GM23338 (cell line): ENCODE measurements around the gene HIF3A. TPM values are rescaled to one million over a fixed set of nuclear protein-coding genes. Genes with fewer than 3 reads are reported as not detected.
A peak's percentile ranks its signal among the peaks of the same experiment; 100 is the strongest.

ENCODE experiments used
- ATAC-seq: fragments of 200-7000 bp; cut with Tn5 transposase; 3 replicates; pipeline ENCODE4 v1.9.1; 2020
- DNase-seq: peaks from one replicate; pipeline ENCODE4 v3.0.0-alpha.2; 2015; ENCODE audit warnings: low spot score
- H2AFZ ChIP-seq: fragments of 200-600 bp; sonication (generic); 2 replicates; pipeline ENCODE4 v1.8.0; 2016; ENCODE audit warnings: antibody characterized with exemption, mild to moderate bottlenecking, moderate library complexity
- H3F3A ChIP-seq: fragments of 200-600 bp; sonication (generic); replicated peaks from 2 replicates; pipeline ENCODE4 v1.8.0; 2017; ENCODE audit warnings: antibody characterized with exemption, mixed run types, low read depth
- H3K27ac ChIP-seq: fragments of 200-600 bp; sonication (generic); 2 replicates; pipeline ENCODE4 v1.6.1; 2016; ENCODE audit warnings: low read depth
- H3K27me3 ChIP-seq: fragments of 200-600 bp; sonication (generic); 2 replicates; pipeline ENCODE4 v1.8.0; 2016; ENCODE audit warnings: mild to moderate bottlenecking, mixed run types, moderate library complexity; ENCODE audit not compliant: insufficient read depth
- H3K36me3 ChIP-seq: fragments of 200-600 bp; sonication (generic); 2 replicates; pipeline ENCODE4 v1.8.0; 2016; ENCODE audit warnings: mild to moderate bottlenecking; ENCODE audit not compliant: insufficient read depth
- H3K4me1 ChIP-seq: fragments of 200-600 bp; sonication (generic); 2 replicates; pipeline ENCODE4 v1.8.0; 2016; ENCODE audit warnings: mild to moderate bottlenecking, moderate library complexity; ENCODE audit not compliant: insufficient read depth
- H3K4me2 ChIP-seq: fragments of 200-600 bp; sonication (generic); 2 replicates; pipeline ENCODE4 v1.7.1; 2017; ENCODE audit warnings: mixed run types
- H3K4me3 ChIP-seq: fragments of 200-600 bp; sonication (generic); 2 replicates; pipeline ENCODE4 v1.6.1; 2016; ENCODE audit warnings: mixed run types
- H3K79me2 ChIP-seq: fragments of 200-600 bp; sonication (generic); replicated peaks from 2 replicates; pipeline ENCODE4 v1.8.0; 2017; ENCODE audit warnings: mild to moderate bottlenecking; ENCODE audit not compliant: insufficient read depth
- H3K9me2 ChIP-seq: fragments of 200-600 bp; sonication (generic); 2 replicates; pipeline ENCODE4 v1.8.0; 2017; ENCODE audit not compliant: insufficient read depth
- H4K20me1 ChIP-seq: fragments of 200-600 bp; sonication (generic); replicated peaks from 2 replicates; pipeline ENCODE4 v1.8.0; 2017; ENCODE audit warnings: mild to moderate bottlenecking; ENCODE audit not compliant: insufficient read depth
- H3K27ac Mint-ChIP-seq: 2 replicates; pipeline ENCODE4 v1.8.0; 2020; ENCODE audit warnings: inconsistent platforms, mild to moderate bottlenecking, moderate library complexity, mixed read lengths
- H3K27me3 Mint-ChIP-seq: 3 replicates; pipeline ENCODE4 v1.8.0; 2022; ENCODE audit warnings: low read depth, mild to moderate bottlenecking, moderate library complexity, mixed read lengths, inconsistent platforms; ENCODE audit not compliant: insufficient read depth, poor library complexity
- H3K36me3 Mint-ChIP-seq: 3 replicates; pipeline ENCODE4 v1.8.0; 2021; ENCODE audit warnings: low read depth, mild to moderate bottlenecking, inconsistent platforms, moderate library complexity, mixed read lengths
- H3K4me1 Mint-ChIP-seq: 3 replicates; pipeline ENCODE4 v1.8.0; 2020; ENCODE audit warnings: mild to moderate bottlenecking, inconsistent platforms, mixed read lengths
- H3K4me3 Mint-ChIP-seq: 3 replicates; pipeline ENCODE4 v1.8.0; 2021; ENCODE audit warnings: moderate library complexity, mild to moderate bottlenecking, inconsistent platforms, mixed read lengths
- H3K9me3 Mint-ChIP-seq: 3 replicates; pipeline ENCODE4 v1.8.0; 2020; ENCODE audit warnings: moderate library complexity, mild to moderate bottlenecking, inconsistent platforms, mixed read lengths
- ETS1 ChIP-seq: IDR thresholded peaks from 2 replicates; pipeline ENCODE4 v1.6.1; 2016; ENCODE audit warnings: antibody characterized with exemption
- EZH2 ChIP-seq: fragments of 200-600 bp; sonication (generic); IDR thresholded peaks from one replicate; pipeline ENCODE4 v1.8.0; 2017; ENCODE audit warnings: antibody characterized with exemption, mild to moderate bottlenecking, low read depth; ENCODE audit not compliant: unreplicated experiment
- REST ChIP-seq: IDR thresholded peaks from one replicate; pipeline ENCODE4 v1.6.1; 2018; ENCODE audit warnings: antibody characterized with exemption; ENCODE audit not compliant: unreplicated experiment
- polyA plus RNA-seq: library from polyadenylated mRNA; unstranded; fragments of >200 nt; fragmentation: Nextera tagmentation; extraction: Ambion mirVana; gene quantifications from 2 replicates; pipeline ENCODE4 v1.2.1, GENCODE V29; 2016
- total RNA-seq: library from RNA; depleted of rRNA; stranded (reverse); fragments of >200 nt; shearing (Covaris generic); gene quantifications from 2 replicates; pipeline ENCODE4 v1.2.3, GENCODE V29; 2014
- TF ChIP-seq, protein P1 (sequence below), 2 experiments: fragments of 200-600 bp in 1 of 2; sonication (generic) in 1 of 2; conservative IDR thresholded peaks; 2 replicates each; pipeline versions ENCODE4 v1.5.1 to v1.6.1; 2016 to 2017; ENCODE audit warnings: antibody characterized with exemption in 2 of 2, low read depth in 2 of 2, mild to moderate bottlenecking in 2 of 2, moderate library complexity in 1 of 2

HIF3A gene
- total and polyA plus RNA-seq, 2 experiments from 2014 or later: 20.4 to 70.5 TPM

GRCh38 chr19:46386151-46386550, 89.3 kb downstream of the HIF3A start:
- Mint-ChIP-seq H3K4me3 (no peak overlapping the region; the same call in 2 of the 3 replicates), H3K36me3 (peaks cover 80% of the 10 kb centered on the region), H3K27ac (peak overlapping the region; percentile 56; the same call in 1 of the 2 replicates), H3K9me3 (no peaks in the 10 kb centered on the region), H3K27me3 (peaks cover 7% of the 10 kb centered on the region), H3K4me1 (peaks cover 1% of the 10 kb centered on the region; the same call in 2 of the 3 replicates)
- H3K79me2 ChIP-seq: peaks cover 5% of the 10 kb centered on the region
- H3K36me3 ChIP-seq: peaks cover 5% of the 10 kb centered on the region
- H3K27me3 ChIP-seq: no peaks in the 10 kb centered on the region
- H3K9me2 ChIP-seq: no peaks in the 10 kb centered on the region
- H4K20me1 ChIP-seq: peaks cover 10% of the 10 kb centered on the region
- no peaks in the 10 kb centered on the region for H3F3A ChIP-seq
- H3K4me1 ChIP-seq: no peaks in the 10 kb centered on the region
- H3K4me2 ChIP-seq: no peak overlapping the region
- H3K4me3 ChIP-seq: no peak overlapping the region
- no peak overlapping the region for H3K27ac ChIP-seq
- DNase-seq (no peak), ATAC-seq (no peak)
- H2AFZ ChIP-seq: no peak overlapping the region
- TF ChIP-seq, protein P1, sequence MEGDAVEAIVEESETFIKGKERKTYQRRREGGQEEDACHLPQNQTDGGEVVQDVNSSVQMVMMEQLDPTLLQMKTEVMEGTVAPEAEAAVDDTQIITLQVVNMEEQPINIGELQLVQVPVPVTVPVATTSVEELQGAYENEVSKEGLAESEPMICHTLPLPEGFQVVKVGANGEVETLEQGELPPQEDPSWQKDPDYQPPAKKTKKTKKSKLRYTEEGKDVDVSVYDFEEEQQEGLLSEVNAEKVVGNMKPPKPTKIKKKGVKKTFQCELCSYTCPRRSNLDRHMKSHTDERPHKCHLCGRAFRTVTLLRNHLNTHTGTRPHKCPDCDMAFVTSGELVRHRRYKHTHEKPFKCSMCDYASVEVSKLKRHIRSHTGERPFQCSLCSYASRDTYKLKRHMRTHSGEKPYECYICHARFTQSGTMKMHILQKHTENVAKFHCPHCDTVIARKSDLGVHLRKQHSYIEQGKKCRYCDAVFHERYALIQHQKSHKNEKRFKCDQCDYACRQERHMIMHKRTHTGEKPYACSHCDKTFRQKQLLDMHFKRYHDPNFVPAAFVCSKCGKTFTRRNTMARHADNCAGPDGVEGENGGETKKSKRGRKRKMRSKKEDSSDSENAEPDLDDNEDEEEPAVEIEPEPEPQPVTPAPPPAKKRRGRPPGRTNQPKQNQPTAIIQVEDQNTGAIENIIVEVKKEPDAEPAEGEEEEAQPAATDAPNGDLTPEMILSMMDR (conservative IDR thresholded peaks at IDR 0.05; ENCODE audit: low read depth in 2 of 2): no peak
- no peak for TF ChIP-seq ETS1

DNA sequence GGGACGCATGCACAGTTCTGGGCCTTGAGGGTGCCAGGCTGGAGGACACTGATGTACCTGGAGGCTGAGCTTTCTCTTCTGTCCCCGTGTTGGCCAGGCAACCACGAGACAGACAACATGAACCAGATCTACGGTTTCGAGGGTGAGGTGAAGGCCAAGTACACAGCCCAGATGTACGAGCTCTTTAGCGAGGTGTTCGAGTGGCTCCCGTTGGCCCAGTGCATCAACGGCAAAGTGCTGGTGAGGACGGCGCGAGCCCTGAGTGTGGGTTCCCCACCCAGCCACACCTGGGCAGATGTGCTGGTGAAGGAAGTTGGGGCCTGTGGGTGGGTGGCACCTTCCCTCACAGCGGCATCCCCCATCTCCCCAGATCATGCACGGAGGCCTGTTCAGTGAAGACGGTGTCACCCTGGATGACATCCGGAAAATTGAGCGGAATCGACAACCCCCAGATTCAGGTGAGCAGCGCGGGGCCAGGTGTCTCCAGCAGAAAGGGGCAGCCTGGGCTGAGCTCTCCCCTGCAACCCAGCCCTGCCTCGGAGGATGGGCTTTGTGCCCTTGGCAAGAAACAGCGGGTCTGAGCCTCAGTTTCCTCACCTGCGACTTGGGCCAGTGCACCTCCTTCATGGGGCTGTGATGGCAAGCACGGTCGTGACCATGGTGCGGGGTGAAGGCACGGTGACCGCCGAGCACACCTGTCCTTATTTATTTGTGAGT, 90.3 kb downstream of the HIF3A start:
- H3K27me3 Mint-ChIP-seq: peaks cover 12% of the 10 kb centered on the region
- Histone ChIP-seq H3K27ac (no peak overlapping the region), H4K20me1 (peaks cover 7% of the 10 kb centered on the region), H3K79me2 (no peaks in the 10 kb centered on the region), H3K9me2 (no peaks in the 10 kb centered on the region), H3K4me3 (no peak overlapping the region), H2AFZ (no peak overlapping the region), H3K4me1 (no peaks in the 10 kb centered on the region), H3K27me3 (no peaks in the 10 kb centered on the region), H3K4me2 (no peak overlapping the region), H3K36me3 (peaks cover 5% of the 10 kb centered on the region), H3F3A (no peaks in the 10 kb centered on the region)
- no peak for TF ChIP-seq REST
- TF ChIP-seq ETS1: no peak
- no peak for TF ChIP-seq EZH2
- TF ChIP-seq, protein P1 (conservative IDR thresholded peaks at IDR 0.05; ENCODE audit: low read depth in 2 of 2): no peak
- H3K36me3 Mint-ChIP-seq: peaks cover 79% of the 10 kb centered on the region
- no peak overlapping the region for H3K27ac Mint-ChIP-seq
- ATAC-seq: no peak
- H3K4me1 Mint-ChIP-seq: peaks cover 6% of the 10 kb centered on the region
- no peak for DNase-seq
- no peak overlapping the region for H3K4me3 Mint-ChIP-seq
- H3K9me3 Mint-ChIP-seq: no peaks in the 10 kb centered on the region
